ENCODE data around the gene FKRP.

Gene FKRP

GRCh38 chr19:46721269-46722003 lies 24.4 kb upstream of the FKRP start:
- no peak for FAIRE-seq
- no peak for DNase-seq (ENCODE audit: insufficient read length, low spot score)
- TF ChIP-seq, protein P1, sequence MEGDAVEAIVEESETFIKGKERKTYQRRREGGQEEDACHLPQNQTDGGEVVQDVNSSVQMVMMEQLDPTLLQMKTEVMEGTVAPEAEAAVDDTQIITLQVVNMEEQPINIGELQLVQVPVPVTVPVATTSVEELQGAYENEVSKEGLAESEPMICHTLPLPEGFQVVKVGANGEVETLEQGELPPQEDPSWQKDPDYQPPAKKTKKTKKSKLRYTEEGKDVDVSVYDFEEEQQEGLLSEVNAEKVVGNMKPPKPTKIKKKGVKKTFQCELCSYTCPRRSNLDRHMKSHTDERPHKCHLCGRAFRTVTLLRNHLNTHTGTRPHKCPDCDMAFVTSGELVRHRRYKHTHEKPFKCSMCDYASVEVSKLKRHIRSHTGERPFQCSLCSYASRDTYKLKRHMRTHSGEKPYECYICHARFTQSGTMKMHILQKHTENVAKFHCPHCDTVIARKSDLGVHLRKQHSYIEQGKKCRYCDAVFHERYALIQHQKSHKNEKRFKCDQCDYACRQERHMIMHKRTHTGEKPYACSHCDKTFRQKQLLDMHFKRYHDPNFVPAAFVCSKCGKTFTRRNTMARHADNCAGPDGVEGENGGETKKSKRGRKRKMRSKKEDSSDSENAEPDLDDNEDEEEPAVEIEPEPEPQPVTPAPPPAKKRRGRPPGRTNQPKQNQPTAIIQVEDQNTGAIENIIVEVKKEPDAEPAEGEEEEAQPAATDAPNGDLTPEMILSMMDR (IDR thresholded peaks at IDR 0.05; ENCODE audit: insufficient read depth, missing control alignments), result no peak

DNA sequence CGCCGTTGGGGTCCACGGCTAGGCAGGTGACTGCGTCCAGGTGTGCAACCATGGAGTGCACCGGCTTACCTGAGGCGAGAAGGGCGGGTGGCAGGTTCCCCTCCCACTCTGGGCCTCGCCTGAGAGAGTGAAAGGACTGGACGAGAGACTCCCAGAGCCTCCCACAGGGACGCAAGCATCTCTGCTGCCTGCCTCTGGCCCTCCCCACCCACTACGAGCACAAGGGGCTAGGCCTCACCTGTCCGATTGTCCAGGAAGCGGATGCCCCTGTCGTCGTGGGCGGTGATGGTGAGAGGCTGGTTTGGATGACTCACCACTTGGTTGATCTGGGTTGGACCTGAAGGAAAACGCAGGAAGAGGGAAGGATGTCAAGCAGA lies 23.9 kb upstream of the FKRP start:
- TF ChIP-seq, protein P1 (IDR thresholded peaks at IDR 0.05; ENCODE audit: insufficient read depth, missing control alignments), result no peak
- no peak for DNase-seq (ENCODE audit: insufficient read length, low spot score)
- FAIRE-seq, result no peak

- TF ChIP-seq, protein P1 (IDR thresholded peaks at IDR 0.05; ENCODE audit: insufficient read depth, missing control alignments), result no peak
- no peak for FAIRE-seq
- DNase-seq (ENCODE audit: insufficient read length, low spot score), result no peak
Measured at GRCh38 chr19:46722421-46723022, 23.3 kb upstream of the FKRP start.

- FAIRE-seq, result no peak
- TF ChIP-seq, protein P1 (IDR thresholded peaks at IDR 0.05; ENCODE audit: insufficient read depth, missing control alignments), result no peak
- DNase-seq (ENCODE audit: insufficient read length, low spot score), result no peak
Measured at GRCh38 chr19:46723023-46723461, 22.8 kb upstream of the FKRP start.

DNA sequence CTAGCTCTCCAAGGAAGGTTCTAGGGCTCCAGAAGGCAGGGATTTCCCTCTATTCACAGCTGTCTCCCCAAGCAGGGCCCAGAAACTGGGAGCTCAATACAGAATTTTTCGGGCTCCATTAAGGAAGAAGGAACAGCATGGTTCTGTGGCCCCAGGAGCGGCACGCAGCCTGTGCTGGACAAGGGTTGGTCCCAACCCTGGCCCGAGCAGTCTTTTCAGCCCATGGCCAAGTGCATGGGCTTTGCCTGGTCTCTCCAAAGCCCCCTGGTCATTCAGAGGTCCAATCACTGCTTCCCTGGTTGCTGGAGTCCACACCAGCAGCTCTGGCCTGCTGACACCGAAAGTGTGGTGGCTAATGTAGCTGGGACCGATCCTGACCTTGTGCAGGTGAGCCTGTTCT lies 22.4 kb upstream of the FKRP start:
- FAIRE-seq, result no peak
- TF ChIP-seq, protein P1 (IDR thresholded peaks at IDR 0.05; ENCODE audit: insufficient read depth, missing control alignments), result no peak

DNA sequence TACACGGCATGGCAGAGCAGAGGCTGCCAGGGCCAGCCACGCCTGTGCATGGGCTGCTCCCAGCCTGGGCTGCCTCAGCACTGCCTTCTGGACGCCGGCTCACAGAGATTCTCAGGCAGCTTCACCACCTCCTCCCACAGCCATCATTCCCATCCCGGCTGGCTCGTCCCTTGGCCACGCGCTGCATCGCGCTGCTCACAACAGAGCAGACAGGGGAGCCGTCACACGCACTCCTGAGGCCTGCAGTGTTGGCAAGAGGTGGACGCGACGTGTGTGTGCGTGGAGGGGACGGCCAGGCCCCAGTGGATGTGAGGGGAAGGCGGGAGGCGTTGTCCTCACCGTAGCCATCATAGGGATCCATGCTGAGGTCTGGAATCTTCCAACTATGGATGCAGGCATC lies 21.4 kb upstream of the FKRP start:
- DNase-seq (ENCODE audit: insufficient read length, low spot score) (no peak), FAIRE-seq (no peak)
- TF ChIP-seq, protein P1 (IDR thresholded peaks at IDR 0.05; ENCODE audit: insufficient read depth, missing control alignments), result no peak

More for the DNA sequence above, 22.4 kb upstream of the FKRP start:
- DNase-seq (ENCODE audit: insufficient read length, low spot score), result no peak

Measured in D721Med (cell line).